Measurements from ENCODE around the gene CTNNA3.

The CTNNA3 gene

GRCh38 chr10:67308912-67309311 is 387.1 kb downstream of the CTNNA3 start:
- DNase-seq, result no peak

- no peak for DNase-seq
Measured at GRCh38 chr10:67306588-67307205, 389.3 kb downstream of the CTNNA3 start.

DNA sequence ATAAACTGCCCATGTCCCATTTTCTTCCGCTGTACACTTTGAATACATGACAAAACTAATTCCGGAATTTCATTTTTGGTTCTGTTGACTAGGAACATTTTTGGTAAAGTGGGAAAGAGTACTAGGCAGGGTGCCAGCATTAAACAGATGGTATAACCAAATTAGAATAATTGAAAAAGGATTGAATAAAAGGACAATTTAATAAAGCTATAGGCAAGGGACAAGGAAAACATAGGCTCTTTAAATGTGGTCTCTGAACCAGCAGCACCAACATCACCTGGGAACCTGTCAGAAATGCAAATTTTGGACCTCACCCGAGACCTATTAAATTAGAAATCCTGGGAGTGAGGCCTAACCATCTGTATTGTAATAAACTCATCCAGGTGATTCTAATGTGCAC is 393.3 kb downstream of the CTNNA3 start:
- DNase-seq, result no peak

- no peak for DNase-seq
Measured at GRCh38 chr10:67299761-67300160, 396.2 kb downstream of the CTNNA3 start.

- DNase-seq, result no peak
Measured at GRCh38 chr10:67297637-67298181, 398.3 kb downstream of the CTNNA3 start.

GRCh38 chr10:67296926-67297325 is 399.1 kb downstream of the CTNNA3 start:
- no peak for DNase-seq

GRCh38 chr10:67288688-67289410 is 407.1 kb downstream of the CTNNA3 start:
- DNase-seq, result no peak

DNA sequence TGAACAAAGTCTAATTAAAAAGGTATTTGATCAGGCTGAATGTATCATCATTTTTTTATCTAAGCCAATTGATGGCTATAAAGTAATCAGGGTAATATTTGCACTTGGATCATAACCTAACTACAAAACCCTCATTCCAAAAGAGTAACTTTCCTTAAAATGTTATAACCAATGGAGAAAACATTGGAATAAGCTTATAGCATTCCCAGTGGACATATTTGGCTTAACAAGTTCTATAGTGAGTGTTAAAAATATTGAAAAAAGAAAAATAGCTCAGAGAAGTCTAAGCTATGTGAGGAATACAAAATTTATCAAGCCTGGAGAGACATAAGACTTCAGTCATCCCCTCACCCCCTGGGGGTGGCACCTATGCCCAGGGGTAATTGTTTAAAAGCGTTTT is 411.4 kb downstream of the CTNNA3 start:
- DNase-seq, result no peak

DNA sequence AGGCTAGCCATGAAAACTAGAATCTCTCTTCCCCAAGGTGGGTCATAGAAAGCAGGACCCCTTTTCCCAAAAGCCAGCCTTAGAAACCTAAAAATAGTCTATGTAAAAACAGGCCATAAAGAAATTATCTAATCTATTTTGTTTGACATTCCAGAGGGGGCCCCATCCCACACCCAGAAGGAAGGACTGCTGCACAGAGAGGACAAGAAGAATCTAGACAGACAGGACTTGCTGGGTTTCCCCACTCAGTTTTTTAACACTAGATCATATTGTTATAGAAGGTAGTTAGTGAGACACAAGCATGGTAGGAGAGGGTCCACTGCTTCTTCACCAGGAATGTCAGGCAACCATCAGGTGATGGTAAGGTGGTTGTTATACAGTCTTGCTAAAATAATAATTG is 413.1 kb downstream of the CTNNA3 start:
- no peak for DNase-seq

DNA sequence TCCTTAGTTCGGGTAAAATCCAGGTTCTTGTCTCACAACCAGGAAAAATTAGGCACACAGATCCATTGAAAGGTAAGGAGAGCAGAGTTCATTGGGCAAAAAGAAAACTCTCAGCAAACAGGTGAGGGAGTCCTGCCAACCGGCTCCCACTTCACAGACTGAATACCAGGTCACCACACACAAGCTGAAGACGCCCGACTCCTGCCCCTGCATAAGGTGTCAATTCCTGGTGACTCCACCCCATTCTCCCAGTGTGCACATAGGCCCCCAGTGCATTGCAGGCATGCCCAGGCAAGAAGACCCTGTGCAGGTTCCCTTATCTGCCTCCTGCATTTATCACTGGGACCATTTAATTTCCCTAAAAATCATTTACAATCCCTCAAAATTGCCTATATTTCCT is 415.6 kb downstream of the CTNNA3 start:
- no peak for DNase-seq

- DNase-seq, result no peak
Measured at GRCh38 chr10:67277402-67277801, 418.6 kb downstream of the CTNNA3 start.

DNA sequence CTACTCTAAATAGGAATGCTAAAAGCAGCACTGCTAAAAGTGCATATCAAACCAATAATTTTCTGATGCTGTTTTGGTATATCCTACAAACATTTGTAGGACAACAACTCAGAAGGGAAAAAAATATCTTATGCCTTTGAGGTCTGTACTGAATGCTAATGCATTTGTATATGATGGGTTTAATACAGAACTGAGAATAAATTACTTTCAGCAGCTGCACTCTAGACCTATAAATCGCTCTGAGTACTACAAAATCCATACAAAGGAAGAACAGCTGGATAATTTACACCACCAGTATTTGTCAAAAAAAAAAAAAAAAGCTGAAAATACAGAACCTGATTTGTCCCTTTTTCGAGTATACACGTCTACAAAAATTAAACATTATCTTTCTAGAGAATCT is 426.2 kb downstream of the CTNNA3 start:
- no peak for DNase-seq

DNA sequence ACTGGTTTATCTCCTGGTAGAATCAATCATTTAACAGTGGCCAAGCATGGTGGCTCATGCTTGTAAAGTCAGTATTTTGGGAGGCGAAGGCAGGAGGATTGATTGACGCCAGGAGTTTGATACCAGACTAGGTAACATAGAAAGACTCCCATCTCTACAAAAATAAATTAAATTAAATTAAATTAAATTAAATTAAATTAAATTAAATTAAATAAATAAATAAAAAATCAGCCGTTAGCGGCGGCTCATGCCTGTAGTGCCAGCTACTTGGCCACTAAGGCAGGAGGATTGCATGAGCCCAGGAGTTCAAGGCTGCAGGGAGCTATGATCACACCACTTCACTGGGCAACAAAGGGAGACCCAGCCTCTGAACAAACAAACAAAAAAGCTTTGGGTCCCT is 427.8 kb downstream of the CTNNA3 start:
- no peak for DNase-seq

DNA sequence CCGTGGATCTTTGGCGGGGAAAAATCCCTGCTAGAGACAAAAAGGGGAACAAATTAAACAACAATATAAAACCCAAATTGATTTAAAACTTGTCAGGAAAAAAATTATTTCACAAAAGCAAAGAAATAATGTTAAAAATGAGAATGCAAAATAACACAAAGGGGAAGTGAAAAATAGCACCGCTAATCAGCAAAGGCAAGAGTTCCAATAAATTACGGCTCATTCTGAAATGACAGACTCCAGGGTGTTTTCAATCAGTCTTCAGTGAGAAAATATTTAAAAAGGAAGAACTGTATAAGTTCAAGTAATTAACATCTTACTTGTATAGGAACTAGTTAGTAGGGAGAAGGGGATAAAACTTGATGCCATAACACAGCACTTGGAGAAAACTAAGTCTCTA is 433.3 kb downstream of the CTNNA3 start:
- no peak for DNase-seq

GRCh38 chr10:67261300-67261797 is 434.6 kb downstream of the CTNNA3 start:
- DNase-seq, result no peak

- no peak for DNase-seq
Measured at GRCh38 chr10:67259319-67259929, 436.6 kb downstream of the CTNNA3 start.

DNA sequence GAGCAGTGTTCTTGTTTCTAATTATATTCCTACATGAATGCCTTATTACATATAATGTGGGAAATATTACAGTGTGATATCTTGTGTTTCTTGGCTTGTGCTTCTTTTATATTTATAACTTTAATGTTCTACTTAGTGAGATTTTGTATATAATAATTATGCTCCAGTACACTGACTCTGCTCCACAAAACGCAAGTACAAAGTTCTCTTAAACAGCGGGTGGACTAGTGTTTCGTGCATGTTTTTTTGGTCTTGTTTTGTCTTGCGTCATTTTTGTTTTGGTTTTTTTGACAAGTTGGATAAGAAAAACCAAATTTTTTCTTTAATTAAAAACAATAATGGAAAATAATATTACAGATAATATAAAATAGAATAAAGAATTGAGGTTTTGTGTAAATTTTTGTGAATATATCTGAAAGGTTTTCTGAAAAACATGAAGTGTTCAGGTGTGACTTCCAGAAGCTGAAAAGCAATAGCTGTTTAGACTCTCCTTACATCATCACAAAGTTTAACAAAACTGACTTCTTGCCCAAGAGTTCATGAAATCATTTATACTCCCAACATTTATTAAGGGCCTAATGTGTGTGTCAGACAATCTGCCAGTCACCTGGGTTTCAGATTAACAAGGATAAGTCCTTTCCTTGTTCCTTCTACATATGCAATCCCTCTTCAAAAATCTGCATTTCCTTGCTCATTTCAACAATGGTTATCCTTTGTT is 438.4 kb downstream of the CTNNA3 start:
- no peak for DNase-seq

GRCh38 chr10:67257018-67257417 is 439.0 kb downstream of the CTNNA3 start:
- DNase-seq, result no peak

DNA sequence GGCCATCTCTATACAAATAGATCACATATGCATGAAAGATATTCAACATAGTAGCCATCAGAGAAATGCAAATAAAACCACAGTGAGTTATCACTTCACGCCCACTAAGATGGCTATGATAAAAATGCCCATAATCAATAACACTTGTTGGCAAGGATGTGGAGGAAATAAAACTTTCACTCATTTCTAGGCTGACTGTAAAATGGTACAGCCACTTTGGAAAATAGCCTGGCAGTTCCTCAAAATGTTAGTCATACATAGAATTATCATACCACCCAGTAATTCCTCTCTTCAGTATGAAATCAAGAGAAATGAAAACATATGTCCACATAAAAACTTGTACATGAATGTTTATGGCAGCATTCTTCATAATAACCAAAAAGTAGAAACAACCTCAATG is 445.3 kb downstream of the CTNNA3 start:
- no peak for DNase-seq

DNA sequence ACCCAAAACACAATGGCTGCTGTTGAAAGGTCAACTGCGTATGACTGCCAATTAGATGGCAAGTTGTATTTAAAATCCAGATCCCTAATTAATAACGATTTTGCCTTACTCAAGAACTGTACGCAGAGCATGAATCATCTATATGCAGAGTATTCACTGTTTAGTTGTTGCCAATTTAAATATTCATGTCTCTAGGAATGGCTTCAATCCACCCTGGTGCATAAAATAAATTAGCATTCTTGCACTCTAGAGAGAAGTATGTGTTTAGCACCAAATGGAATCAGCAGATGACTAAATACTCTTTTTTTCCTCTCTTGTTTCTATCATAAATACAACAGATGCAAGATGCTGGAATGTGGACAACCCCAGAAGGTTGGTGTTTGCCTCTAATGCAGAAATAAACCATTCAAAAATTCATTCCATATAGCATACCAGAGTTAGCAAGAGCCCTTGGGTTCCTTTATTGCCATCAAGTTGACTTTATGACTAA is 449.9 kb downstream of the CTNNA3 start:
- no peak for DNase-seq

- no peak for DNase-seq
Measured at GRCh38 chr10:67242528-67242927, 453.5 kb downstream of the CTNNA3 start.

GRCh38 chr10:67241451-67241850 is 454.5 kb downstream of the CTNNA3 start:
- DNase-seq, result no peak

DNA sequence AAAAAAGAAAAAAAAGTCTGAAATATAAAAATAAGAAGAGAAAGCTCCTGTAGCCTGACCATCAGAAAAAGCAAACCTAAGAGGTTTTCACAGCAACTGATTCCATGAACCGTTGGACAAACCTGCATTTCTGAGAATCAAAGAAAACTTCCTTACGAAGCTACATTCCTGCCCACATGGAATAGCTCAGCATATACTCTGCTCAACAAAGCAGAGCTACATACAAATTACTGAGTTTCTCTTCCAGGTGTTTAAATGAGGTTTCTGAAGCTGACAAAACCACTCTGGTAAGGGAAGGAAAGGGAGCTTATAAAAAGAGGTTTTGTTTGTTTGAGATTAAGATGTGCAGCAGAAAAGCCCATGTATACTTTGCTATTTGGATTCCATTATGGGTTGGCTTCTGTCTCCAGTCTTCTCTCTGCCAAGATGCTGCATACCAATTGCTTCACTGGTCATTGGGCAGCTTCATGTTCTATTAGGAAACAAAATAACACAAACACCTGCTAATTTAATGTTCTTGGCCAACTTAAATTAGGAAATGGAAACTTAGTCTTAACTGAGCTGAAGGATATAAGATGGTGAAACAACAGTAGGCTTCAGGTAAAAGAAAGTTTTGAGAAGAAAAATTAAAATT is 456.0 kb downstream of the CTNNA3 start:
- no peak for DNase-seq
